Measurements from ENCODE around the gene GKN2.
"Not testable (repeated sequence)": the region's sequence is repeated elsewhere in the genome, so short reads cannot be mapped to it uniquely, and the experiment has no call there.

Gene GKN2

GRCh38 chr2:68959001-68959400 lies 6.3 kb upstream of the GKN2 start:
- Histone ChIP-seq H3K36me3 (no peaks in the 10 kb centered on the region), H3K9me3 (no peaks in the 10 kb centered on the region), H3K4me1 (no peaks in the 10 kb centered on the region), H3K4me3 (ENCODE audit: low read depth, low read length) (no peak overlapping the region), H3K27me3 (no peaks in the 10 kb centered on the region)
- TF ChIP-seq CTCF (IDR thresholded peaks at IDR 0.05; ENCODE audit: low read depth, low read length) = no peak
- DNase-seq = no peak

GRCh38 chr2:68955432-68955831 lies 2.7 kb upstream of the GKN2 start:
- not testable (repeated sequence) for H3K4me3 ChIP-seq (ENCODE audit: low read depth, low read length); H3K27me3 ChIP-seq; DNase-seq

GRCh38 chr2:68951899-68952298 lies 794 bp downstream of the GKN2 start:
- no peak for TF ChIP-seq CTCF (IDR thresholded peaks at IDR 0.05; ENCODE audit: low read depth, low read length)

More at GRCh38 chr2:68955432-68955831, 2.7 kb upstream of the GKN2 start:
- not testable (repeated sequence) for H3K4me1 ChIP-seq, H3K36me3 ChIP-seq, H3K9me3 ChIP-seq

GRCh38 chr2:68948710-68949109 lies 4.0 kb downstream of the GKN2 start:
- no peak for DNase-seq
- no peak for TF ChIP-seq CTCF (IDR thresholded peaks at IDR 0.05; ENCODE audit: low read depth, low read length)
- H3K4me1 ChIP-seq = no peaks in the 10 kb centered on the region
- no peaks in the 10 kb centered on the region for H3K36me3 ChIP-seq
- no peaks in the 10 kb centered on the region for H3K9me3 ChIP-seq
- H3K4me3 ChIP-seq (ENCODE audit: low read depth, low read length) = no peak overlapping the region
- no peaks in the 10 kb centered on the region for H3K27me3 ChIP-seq

More at GRCh38 chr2:68951899-68952298, 794 bp downstream of the GKN2 start:
- Histone ChIP-seq H3K27me3 (no peaks in the 10 kb centered on the region), H3K4me3 (ENCODE audit: low read depth, low read length) (no peak overlapping the region), H3K4me1 (no peaks in the 10 kb centered on the region), H3K9me3 (no peaks in the 10 kb centered on the region), H3K36me3 (no peaks in the 10 kb centered on the region)
- no peak for DNase-seq

- DNase-seq = no peak
- H3K4me1 ChIP-seq = no peaks in the 10 kb centered on the region
- H3K27me3 ChIP-seq = no peaks in the 10 kb centered on the region
- H3K9me3 ChIP-seq = no peaks in the 10 kb centered on the region
- no peaks in the 10 kb centered on the region for H3K36me3 ChIP-seq
- TF ChIP-seq CTCF (IDR thresholded peaks at IDR 0.05; ENCODE audit: low read depth, low read length) = no peak
- H3K4me3 ChIP-seq (ENCODE audit: low read depth, low read length) = no peak overlapping the region
Measured at GRCh38 chr2:68946117-68946516, 6.6 kb downstream of the GKN2 start.

- no peaks in the 10 kb centered on the region for H3K36me3 ChIP-seq
- H3K9me3 ChIP-seq = no peaks in the 10 kb centered on the region
- peak; percentile 31 for DNase-seq
- H3K4me3 ChIP-seq (ENCODE audit: low read depth, low read length) = no peak overlapping the region
- peak; percentile 66 for TF ChIP-seq CTCF (IDR thresholded peaks at IDR 0.05; ENCODE audit: low read depth, low read length)
- no peaks in the 10 kb centered on the region for H3K27me3 ChIP-seq
- H3K4me1 ChIP-seq = no peaks in the 10 kb centered on the region
Measured at GRCh38 chr2:68943581-68944568, 8.8 kb downstream of the GKN2 start.

All from BE2C (cell line).